ENCODE data around the gene INKA2.

INKA2 gene

DNA sequence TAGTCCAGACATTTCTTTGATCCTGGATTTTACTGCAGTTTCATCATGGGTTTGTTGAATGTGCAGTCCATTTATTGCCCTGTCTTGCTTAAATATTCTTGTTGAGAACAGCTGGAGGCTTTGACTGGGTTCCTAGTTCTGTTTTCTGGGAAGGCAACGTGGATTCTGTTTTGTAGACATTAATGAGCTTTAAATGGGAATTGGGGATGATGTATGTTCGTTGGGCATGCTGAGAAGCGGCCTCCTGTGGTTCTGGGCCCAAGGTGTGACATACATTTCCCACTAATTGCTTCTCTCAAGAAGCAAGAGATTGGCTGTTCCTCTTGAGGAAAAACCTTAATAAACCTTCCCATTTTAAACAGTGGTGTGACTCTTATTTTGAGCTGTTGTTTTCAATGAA, 22.9 kb downstream of the INKA2 start:
- TF ChIP-seq ZFX (IDR thresholded peaks at IDR 0.05; ENCODE audit: borderline replicate concordance), result no peak
- H3K27ac ChIP-seq, result no peak overlapping the region

DNA sequence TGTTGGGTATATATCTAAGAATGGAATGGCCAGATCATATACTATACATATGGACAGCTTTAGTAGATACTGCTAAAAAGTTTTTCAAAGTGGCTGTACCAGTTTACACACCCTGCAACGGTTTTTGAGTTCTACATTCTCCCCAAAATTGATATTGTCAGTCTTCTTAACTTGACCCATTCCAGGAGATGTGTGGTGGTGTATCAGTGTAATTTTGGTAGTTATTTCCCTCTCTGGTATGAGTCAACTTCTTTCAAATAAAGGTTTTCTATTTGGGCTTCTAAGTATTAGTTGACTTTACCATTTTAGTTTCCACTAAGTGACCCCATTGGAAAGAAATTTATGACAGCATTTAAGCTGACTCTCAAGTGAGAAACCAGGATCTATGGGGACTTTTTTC, 29.2 kb downstream of the INKA2 start:
- TF ChIP-seq, protein P1, sequence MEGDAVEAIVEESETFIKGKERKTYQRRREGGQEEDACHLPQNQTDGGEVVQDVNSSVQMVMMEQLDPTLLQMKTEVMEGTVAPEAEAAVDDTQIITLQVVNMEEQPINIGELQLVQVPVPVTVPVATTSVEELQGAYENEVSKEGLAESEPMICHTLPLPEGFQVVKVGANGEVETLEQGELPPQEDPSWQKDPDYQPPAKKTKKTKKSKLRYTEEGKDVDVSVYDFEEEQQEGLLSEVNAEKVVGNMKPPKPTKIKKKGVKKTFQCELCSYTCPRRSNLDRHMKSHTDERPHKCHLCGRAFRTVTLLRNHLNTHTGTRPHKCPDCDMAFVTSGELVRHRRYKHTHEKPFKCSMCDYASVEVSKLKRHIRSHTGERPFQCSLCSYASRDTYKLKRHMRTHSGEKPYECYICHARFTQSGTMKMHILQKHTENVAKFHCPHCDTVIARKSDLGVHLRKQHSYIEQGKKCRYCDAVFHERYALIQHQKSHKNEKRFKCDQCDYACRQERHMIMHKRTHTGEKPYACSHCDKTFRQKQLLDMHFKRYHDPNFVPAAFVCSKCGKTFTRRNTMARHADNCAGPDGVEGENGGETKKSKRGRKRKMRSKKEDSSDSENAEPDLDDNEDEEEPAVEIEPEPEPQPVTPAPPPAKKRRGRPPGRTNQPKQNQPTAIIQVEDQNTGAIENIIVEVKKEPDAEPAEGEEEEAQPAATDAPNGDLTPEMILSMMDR (IDR thresholded peaks at IDR 0.05), result no peak
- no peak for TF ChIP-seq ZFX (IDR thresholded peaks at IDR 0.05; ENCODE audit: borderline replicate concordance)
- no peak overlapping the region for H3K27ac ChIP-seq

DNA sequence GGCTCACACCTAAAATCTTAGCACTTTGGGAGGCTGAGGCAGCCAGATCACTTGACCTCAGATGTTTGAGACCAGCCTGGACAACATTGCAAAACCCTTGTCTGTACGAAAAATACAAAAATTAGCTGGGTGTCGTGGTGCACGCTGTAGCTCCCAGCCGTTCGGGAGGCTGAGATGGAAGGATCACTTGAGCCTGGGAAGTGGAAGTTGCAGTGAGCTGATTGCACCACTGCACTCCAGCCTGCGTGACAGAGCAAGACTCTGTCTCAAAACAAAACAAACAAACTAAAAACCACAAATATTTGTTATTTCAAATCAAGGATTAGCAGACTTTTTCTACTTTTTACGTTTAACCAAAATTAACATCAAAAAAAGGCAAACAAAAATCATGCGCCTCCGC, 31.3 kb downstream of the INKA2 start:
- TF ChIP-seq, protein P1 (IDR thresholded peaks at IDR 0.05), result no peak
- TF ChIP-seq ZFX (IDR thresholded peaks at IDR 0.05; ENCODE audit: borderline replicate concordance), result no peak
- H3K27ac ChIP-seq, result no peak overlapping the region

DNA sequence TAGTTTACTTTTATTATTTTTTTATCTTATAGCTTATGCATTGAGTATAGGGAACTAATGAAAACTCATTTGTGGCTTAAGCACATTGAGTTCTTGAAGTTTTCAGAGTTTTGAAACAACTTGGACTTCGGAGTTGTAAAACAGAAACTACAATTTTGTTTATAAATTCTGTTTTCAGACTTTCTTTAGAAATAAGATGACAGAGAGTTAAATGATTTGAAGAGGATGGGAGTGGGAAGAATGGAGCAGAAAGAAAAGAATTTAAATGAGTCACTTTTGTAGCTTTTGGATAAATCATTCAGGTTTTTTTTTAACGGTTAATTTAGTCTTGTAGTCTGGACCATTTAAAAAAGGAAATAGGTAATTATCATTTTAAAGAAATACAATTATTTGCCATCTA, 32.3 kb downstream of the INKA2 start:
- TF ChIP-seq, protein P1 (IDR thresholded peaks at IDR 0.05), result no peak
- no peak for TF ChIP-seq ZFX (IDR thresholded peaks at IDR 0.05; ENCODE audit: borderline replicate concordance)
- H3K27ac ChIP-seq, result no peak overlapping the region

DNA sequence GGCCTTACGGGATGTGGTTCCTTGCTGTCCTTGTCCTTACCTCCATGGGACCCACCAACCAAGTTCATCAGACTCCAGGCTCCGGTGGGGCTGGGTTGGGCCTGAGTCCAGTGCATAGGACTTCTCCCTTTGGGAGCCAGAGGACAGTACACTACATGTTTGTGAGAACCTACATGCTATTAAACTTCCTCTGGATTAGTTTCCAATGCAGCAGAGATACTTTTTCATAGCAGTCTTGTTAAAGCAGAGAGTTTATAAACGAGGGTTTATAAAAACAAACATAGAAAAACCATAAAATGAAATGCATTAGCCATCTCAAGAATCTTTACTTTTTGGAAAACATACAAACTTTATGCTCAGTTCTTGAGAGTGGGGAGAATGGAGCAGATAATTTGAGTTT, 33.4 kb downstream of the INKA2 start:
- no peak overlapping the region for H3K27ac ChIP-seq
- TF ChIP-seq ZFX (IDR thresholded peaks at IDR 0.05; ENCODE audit: borderline replicate concordance), result no peak

DNA sequence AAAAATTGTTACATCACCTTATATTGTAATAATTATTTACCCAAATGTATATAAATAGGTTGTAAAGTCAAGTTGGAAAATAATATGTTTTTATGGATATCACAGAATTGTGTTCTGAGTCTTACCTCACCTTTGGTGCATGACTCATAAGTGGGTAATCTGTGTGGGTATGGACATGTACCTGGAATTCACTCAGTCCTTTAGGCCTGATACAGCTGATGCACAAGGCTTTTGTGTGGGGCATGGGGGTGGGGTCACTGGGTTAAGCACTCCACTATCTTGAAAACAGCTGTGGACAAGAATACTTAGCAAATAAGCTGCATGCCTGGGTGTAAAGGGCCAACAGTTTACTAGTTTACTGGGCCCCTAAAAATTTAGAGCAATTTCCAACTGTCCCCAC, 34.4 kb downstream of the INKA2 start:
- TF ChIP-seq, protein P1 (IDR thresholded peaks at IDR 0.05), result no peak
- TF ChIP-seq ZFX (IDR thresholded peaks at IDR 0.05; ENCODE audit: borderline replicate concordance), result no peak
- no peak overlapping the region for H3K27ac ChIP-seq

DNA sequence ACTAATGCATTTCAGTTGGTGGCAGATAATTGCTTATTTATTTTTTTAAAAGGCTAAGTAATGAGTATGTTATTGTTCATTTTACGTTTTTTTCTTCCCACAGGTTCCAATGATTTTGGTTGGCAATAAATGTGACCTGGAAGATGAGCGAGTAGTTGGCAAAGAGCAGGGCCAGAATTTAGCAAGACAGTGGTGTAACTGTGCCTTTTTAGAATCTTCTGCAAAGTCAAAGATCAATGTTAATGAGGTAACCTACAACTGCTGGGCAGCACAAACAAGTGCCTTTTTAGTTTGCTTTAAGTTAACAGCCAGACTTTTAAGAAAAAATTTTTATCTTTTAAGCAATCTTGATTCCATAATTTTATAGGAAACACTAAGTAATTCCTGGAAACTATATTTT, 35.0 kb downstream of the INKA2 start:
- TF ChIP-seq, protein P1 (IDR thresholded peaks at IDR 0.05), result no peak
- no peak for TF ChIP-seq ZFX (IDR thresholded peaks at IDR 0.05; ENCODE audit: borderline replicate concordance)
- no peak overlapping the region for H3K27ac ChIP-seq

DNA sequence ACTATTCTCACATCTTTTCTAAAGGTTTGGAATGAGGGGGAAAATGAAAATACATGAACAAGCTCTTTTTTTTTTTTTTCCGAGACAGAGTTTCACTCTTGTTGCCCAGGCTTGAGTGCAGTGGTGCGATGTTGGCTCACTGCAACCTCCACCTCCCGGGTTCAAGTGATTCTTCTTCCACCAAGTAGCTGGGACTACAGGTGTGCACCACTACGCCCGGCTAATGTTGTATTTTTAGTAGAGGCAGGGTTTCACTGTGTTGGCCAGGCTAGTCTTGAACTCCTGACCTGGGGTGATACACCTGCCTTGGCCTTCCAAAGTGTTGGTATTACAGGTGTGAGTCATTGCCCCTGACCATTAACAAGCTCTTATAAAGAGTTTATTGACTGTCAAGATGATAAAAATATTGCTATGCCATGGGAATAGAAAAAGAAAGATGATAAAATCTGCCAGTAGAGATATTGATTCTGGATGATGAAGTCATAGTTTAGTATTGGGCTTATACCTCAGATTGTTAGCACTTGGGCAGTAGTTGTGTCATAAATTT, 36.6 kb downstream of the INKA2 start:
- TF ChIP-seq ZFX (IDR thresholded peaks at IDR 0.05; ENCODE audit: borderline replicate concordance), result no peak
- TF ChIP-seq, protein P1 (IDR thresholded peaks at IDR 0.05), result no peak
- no peak overlapping the region for H3K27ac ChIP-seq
